Choroid plexus epithelial cell (primary cell): ENCODE results near the gene UGT1A10.
A peak's percentile ranks its signal among the peaks of the same experiment; 100 is the strongest.

Source experiments
- DNase-seq: peaks from one replicate; pipeline ENCODE4 v3.0.0-alpha.2; 2010; ENCODE audit warnings: low read depth
- H3K4me3 ChIP-seq: 2 replicates; pipeline ENCODE4 v1.5.1; 2011; ENCODE audit warnings: low read depth, mild to moderate bottlenecking, control low read depth, low read length, moderate library complexity
- CTCF ChIP-seq: conservative IDR thresholded peaks from 2 replicates; pipeline ENCODE4 v1.5.1; 2011; ENCODE audit warnings: low read depth, mild to moderate bottlenecking, control low read depth, inconsistent platforms, low read length, moderate library complexity

The UGT1A10 gene

GRCh38 chr2:233674314-233674713, 38.1 kb downstream of the UGT1A10 start:
- TF ChIP-seq CTCF, result no peak
- no peak for DNase-seq
- H3K4me3 ChIP-seq, result no peak overlapping the region

- TF ChIP-seq CTCF, result peak; percentile 5
Measured at GRCh38 chr2:233674995-233675394, 38.7 kb downstream of the UGT1A10 start.

GRCh38 chr2:233676046-233676445, 39.8 kb downstream of the UGT1A10 start:
- DNase-seq, result peak; percentile 60

More at GRCh38 chr2:233674995-233675394, 38.7 kb downstream of the UGT1A10 start:
- no peak for DNase-seq
- no peak overlapping the region for H3K4me3 ChIP-seq

GRCh38 chr2:233679196-233679595, 42.9 kb downstream of the UGT1A10 start:
- TF ChIP-seq CTCF, result no peak
- no peak for DNase-seq
- H3K4me3 ChIP-seq, result no peak overlapping the region

More at GRCh38 chr2:233676046-233676445, 39.8 kb downstream of the UGT1A10 start:
- TF ChIP-seq CTCF, result no peak
- H3K4me3 ChIP-seq, result no peak overlapping the region

GRCh38 chr2:233680361-233681045, 44.3 kb downstream of the UGT1A10 start:
- DNase-seq, result no peak
- no peak overlapping the region for H3K4me3 ChIP-seq
- no peak for TF ChIP-seq CTCF

- DNase-seq, result no peak
- TF ChIP-seq CTCF, result no peak
- no peak within 1 kb of the TSS for H3K4me3 ChIP-seq
Measured at GRCh38 chr2:233681521-233682099, 45.4 kb downstream of the UGT1A10 start, which contains the start of gene UGT1A7. Gene UGT1A7, plus strand, starts transcription at chr2:233681901. Its CDS starts 37 bp downstream, at chr2:233681938.

GRCh38 chr2:233684640-233685039, 48.4 kb downstream of the UGT1A10 start:
- TF ChIP-seq CTCF, result no peak
- H3K4me3 ChIP-seq, result no peak overlapping the region
- DNase-seq, result no peak
